Left hindlimb (tissue), 1 donor: Measurements from ENCODE around the gene PTPRM.

Experiments
- DNase-seq: peaks from one replicate; pipeline ENCODE4 v3.0.0-alpha.2; 2018

The PTPRM gene

GRCh38 chr18:8348051-8348720 lies 781.1 kb downstream of the PTPRM start:
- DNase-seq, result no peak

- DNase-seq, result no peak
These were observed 782.6 kb downstream of the PTPRM start for GRCh38 chr18:8349608-8350323.

- DNase-seq, result no peak
These were observed 783.5 kb downstream of the PTPRM start for GRCh38 chr18:8350628-8351027.

GRCh38 chr18:8351161-8351560 lies 784.0 kb downstream of the PTPRM start:
- DNase-seq, result no peak

- DNase-seq, result no peak
These were observed 787.2 kb downstream of the PTPRM start for GRCh38 chr18:8354304-8354703.

- no peak for DNase-seq
These were observed 788.9 kb downstream of the PTPRM start for GRCh38 chr18:8356001-8356400.

GRCh38 chr18:8357320-8357719 lies 790.2 kb downstream of the PTPRM start:
- DNase-seq, result no peak

GRCh38 chr18:8358033-8358765 lies 791.1 kb downstream of the PTPRM start:
- no peak for DNase-seq

GRCh38 chr18:8359076-8359475 lies 792.0 kb downstream of the PTPRM start:
- no peak for DNase-seq

GRCh38 chr18:8359481-8359880 lies 792.4 kb downstream of the PTPRM start:
- DNase-seq, result no peak

- DNase-seq, result no peak
These were observed 794.9 kb downstream of the PTPRM start for GRCh38 chr18:8361941-8362471.

- DNase-seq, result no peak
These were observed 795.7 kb downstream of the PTPRM start for GRCh38 chr18:8362863-8363262.

GRCh38 chr18:8364385-8364784 lies 797.3 kb downstream of the PTPRM start:
- DNase-seq, result no peak

GRCh38 chr18:8365006-8365405 lies 797.9 kb downstream of the PTPRM start:
- no peak for DNase-seq

GRCh38 chr18:8365528-8365927 lies 798.4 kb downstream of the PTPRM start:
- DNase-seq, result no peak

GRCh38 chr18:8366070-8366469 lies 799.0 kb downstream of the PTPRM start:
- DNase-seq, result no peak

- no peak for DNase-seq
These were observed 799.5 kb downstream of the PTPRM start for GRCh38 chr18:8366656-8367055.

GRCh38 chr18:8367217-8367988 lies 800.3 kb downstream of the PTPRM start:
- DNase-seq, result no peak

GRCh38 chr18:8368512-8369217 lies 801.5 kb downstream of the PTPRM start:
- DNase-seq, result no peak

- DNase-seq, result no peak
These were observed 806.4 kb downstream of the PTPRM start for GRCh38 chr18:8373486-8373885.

- DNase-seq, result no peak
These were observed 807.6 kb downstream of the PTPRM start for GRCh38 chr18:8374676-8375075.

- no peak for DNase-seq
These were observed 808.1 kb downstream of the PTPRM start for GRCh38 chr18:8375249-8375648.
